WTC11 (cell line): Measurements from ENCODE around the gene SLC44A1.

Experiments used
- SMAD4 ChIP-seq: sonication (generic); formaldehyde crosslinking; IDR thresholded peaks from 2 replicates; pipeline ENCODE4 v1.8.0; 2022; ENCODE audit warnings: mild to moderate bottlenecking, missing genetic modification reagents
- ZNF671 ChIP-seq: fragments of 250-450 bp; sonication (Bioruptor Pico); IDR thresholded peaks from 2 replicates; pipeline ENCODE4 v1.8.0; 2021; ENCODE audit warnings: mild to moderate bottlenecking
- TF ChIP-seq, protein P1 (sequence below): fragments of 200-600 bp; IDR thresholded peaks from 2 replicates; pipeline ENCODE4 v1.8.0; 2022; ENCODE audit warnings: antibody characterized with exemption

DNA sequence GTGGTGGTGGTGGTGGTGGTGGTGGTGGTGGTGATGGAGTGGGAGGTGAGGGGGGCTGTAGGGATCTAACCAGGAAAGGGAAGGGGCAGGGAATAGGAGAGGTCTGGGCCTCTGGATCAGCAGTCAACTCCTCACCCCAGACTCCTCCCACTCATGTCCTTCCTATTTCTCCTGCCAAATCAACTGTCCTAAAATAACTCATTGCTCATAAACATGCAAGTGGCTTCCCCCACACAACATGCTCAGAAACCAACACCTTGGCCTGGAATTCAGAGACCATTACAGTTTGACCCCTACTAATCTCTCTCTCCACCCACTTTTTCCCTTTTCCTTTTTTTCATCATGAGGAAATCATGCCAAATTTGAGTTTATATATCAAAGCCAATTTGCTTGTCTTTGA, 195.0 kb downstream of the SLC44A1 start:
- TF ChIP-seq, protein P1, sequence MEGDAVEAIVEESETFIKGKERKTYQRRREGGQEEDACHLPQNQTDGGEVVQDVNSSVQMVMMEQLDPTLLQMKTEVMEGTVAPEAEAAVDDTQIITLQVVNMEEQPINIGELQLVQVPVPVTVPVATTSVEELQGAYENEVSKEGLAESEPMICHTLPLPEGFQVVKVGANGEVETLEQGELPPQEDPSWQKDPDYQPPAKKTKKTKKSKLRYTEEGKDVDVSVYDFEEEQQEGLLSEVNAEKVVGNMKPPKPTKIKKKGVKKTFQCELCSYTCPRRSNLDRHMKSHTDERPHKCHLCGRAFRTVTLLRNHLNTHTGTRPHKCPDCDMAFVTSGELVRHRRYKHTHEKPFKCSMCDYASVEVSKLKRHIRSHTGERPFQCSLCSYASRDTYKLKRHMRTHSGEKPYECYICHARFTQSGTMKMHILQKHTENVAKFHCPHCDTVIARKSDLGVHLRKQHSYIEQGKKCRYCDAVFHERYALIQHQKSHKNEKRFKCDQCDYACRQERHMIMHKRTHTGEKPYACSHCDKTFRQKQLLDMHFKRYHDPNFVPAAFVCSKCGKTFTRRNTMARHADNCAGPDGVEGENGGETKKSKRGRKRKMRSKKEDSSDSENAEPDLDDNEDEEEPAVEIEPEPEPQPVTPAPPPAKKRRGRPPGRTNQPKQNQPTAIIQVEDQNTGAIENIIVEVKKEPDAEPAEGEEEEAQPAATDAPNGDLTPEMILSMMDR = no peak
- TF ChIP-seq ZNF671 (CRISPR knock-in tag) (no peak), SMAD4 (no peak)
